Tibial nerve (tissue), 4 donors: Measurements from ENCODE around the gene KIF13A. TPM values are rescaled to one million over a fixed set of nuclear protein-coding genes. Genes with fewer than 3 reads are reported as not detected.

Experiments used
- DNase-seq, 2 donors: peaks; one replicate each; pipeline ENCODE4 v3.0.0-alpha.2; 2019; ENCODE audit warnings: low spot score in 2 of 2
- H3K27ac ChIP-seq, 4 donors: fragments of 200-600 bp; sonication (generic) in 3 of 4; one replicate each; pipeline ENCODE4 v1.5.1; 2017 to 2019; ENCODE audit warnings: mild to moderate bottlenecking in 1 of 4
- H3K27me3 ChIP-seq, 2 donors: fragments of 200-600 bp; sonication (generic) in 1 of 2; one replicate each; pipeline versions ENCODE4 v1.5.1 to v1.6.0; 2017 to 2019
- H3K36me3 ChIP-seq, 3 donors: fragments of 200-600 bp; sonication (generic); one replicate each; pipeline ENCODE4 v1.5.1; 2018 to 2019
- H3K4me1 ChIP-seq, 4 donors: fragments of 200-600 bp; sonication (generic) in 3 of 4; one replicate each; pipeline ENCODE4 v1.5.1; 2017 to 2019
- H3K4me3 ChIP-seq, 4 donors: fragments of 200-600 bp; sonication (generic) in 3 of 4; one replicate each; pipeline ENCODE4 v1.5.1; 2017 to 2019; ENCODE audit warnings: mild to moderate bottlenecking in 1 of 4, moderate library complexity in 1 of 4
- H3K9me3 ChIP-seq, 4 donors: fragments of 200-600 bp; sonication (generic) in 3 of 4; one replicate each; pipeline ENCODE4 v1.5.1; 2017 to 2019
- EP300 ChIP-seq, 2 donors: sonication (generic); formaldehyde crosslinking; IDR thresholded peaks; one replicate each; pipeline ENCODE4 v1.6.1; 2017; ENCODE audit warnings: antibody characterized with exemption in 2 of 2, mild to moderate bottlenecking in 1 of 2
- POLR2A ChIP-seq, 2 donors: fragments of 450-650 bp; IDR thresholded peaks; one replicate each; pipeline ENCODE4 v1.6.1; 2017; ENCODE audit warnings: antibody characterized with exemption in 2 of 2, mild to moderate bottlenecking in 2 of 2, moderate library complexity in 2 of 2
- whole genome bisulfite sequencing, 2 donors: methylation state at CpG; one replicate each; pipeline ENCODE4 v1.1.5; 2018; 5-methylcytosine and 5-hydroxymethylcytosine counted together
- total RNA-seq, 4 donors: library from RNA; depleted of rRNA; stranded (reverse); fragments of >200 nt; gene quantifications; one replicate each; pipeline ENCODE4 v1.1.0, GENCODE V29; 2016
- TF ChIP-seq, protein P1 (sequence below), 5 experiments: fragments of 200-600 bp in 3 of 5; fragments of 450-650 bp in 2 of 5; sonication (generic) in 3 of 5; IDR thresholded peaks; one replicate each; pipeline ENCODE4 v1.5.1; 2016 to 2019; ENCODE audit warnings: antibody characterized with exemption in 5 of 5, mild to moderate bottlenecking in 3 of 5, moderate library complexity in 2 of 5

KIF13A gene
- total RNA-seq, 4 donors from 2014 or later, result 31.8 to 71.9 (median 48.0) TPM

DNA sequence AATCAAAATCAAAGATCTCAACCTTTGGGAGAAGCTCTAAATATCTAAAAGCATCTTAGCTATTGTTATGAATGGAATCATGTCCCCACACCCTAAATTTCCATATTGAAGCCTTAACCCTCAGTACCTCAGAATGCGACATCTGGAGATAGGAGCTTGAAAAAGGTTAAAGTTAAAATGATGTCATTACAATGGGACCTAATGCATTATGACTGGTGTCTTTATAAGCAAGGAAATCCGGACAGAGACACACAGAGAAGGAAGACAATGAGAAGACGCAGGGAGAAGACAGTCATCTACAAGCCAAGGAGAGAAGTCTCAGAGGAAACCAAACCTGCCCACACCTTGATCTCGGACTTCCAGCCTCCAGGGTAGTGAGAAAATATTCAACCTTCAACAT lies 46.1 kb downstream of the KIF13A start:
- TF ChIP-seq POLR2A (IDR thresholded peaks at IDR 0.05) (no peak), EP300 (IDR thresholded peaks at IDR 0.05) (no peak)
- TF ChIP-seq, protein P1, sequence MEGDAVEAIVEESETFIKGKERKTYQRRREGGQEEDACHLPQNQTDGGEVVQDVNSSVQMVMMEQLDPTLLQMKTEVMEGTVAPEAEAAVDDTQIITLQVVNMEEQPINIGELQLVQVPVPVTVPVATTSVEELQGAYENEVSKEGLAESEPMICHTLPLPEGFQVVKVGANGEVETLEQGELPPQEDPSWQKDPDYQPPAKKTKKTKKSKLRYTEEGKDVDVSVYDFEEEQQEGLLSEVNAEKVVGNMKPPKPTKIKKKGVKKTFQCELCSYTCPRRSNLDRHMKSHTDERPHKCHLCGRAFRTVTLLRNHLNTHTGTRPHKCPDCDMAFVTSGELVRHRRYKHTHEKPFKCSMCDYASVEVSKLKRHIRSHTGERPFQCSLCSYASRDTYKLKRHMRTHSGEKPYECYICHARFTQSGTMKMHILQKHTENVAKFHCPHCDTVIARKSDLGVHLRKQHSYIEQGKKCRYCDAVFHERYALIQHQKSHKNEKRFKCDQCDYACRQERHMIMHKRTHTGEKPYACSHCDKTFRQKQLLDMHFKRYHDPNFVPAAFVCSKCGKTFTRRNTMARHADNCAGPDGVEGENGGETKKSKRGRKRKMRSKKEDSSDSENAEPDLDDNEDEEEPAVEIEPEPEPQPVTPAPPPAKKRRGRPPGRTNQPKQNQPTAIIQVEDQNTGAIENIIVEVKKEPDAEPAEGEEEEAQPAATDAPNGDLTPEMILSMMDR (IDR thresholded peaks at IDR 0.05), result no peak
- no peak overlapping the region for H3K27ac ChIP-seq
- H3K27me3 ChIP-seq, result no peaks in the 10 kb centered on the region
- H3K36me3 ChIP-seq, result peaks cover 0 to 4% (median 0%) of the 10 kb centered on the region in 3 donors
- peaks cover 0 to 20% (median 11%) of the 10 kb centered on the region in 4 donors for H3K4me1 ChIP-seq
- 93 to 98% methylated on average over 4 of the region's 4 CpGs for WGBS, 2 donors
- H3K4me3 ChIP-seq, result no peak overlapping the region
- H3K9me3 ChIP-seq, result no peaks in the 10 kb centered on the region
- no peak for DNase-seq

DNA sequence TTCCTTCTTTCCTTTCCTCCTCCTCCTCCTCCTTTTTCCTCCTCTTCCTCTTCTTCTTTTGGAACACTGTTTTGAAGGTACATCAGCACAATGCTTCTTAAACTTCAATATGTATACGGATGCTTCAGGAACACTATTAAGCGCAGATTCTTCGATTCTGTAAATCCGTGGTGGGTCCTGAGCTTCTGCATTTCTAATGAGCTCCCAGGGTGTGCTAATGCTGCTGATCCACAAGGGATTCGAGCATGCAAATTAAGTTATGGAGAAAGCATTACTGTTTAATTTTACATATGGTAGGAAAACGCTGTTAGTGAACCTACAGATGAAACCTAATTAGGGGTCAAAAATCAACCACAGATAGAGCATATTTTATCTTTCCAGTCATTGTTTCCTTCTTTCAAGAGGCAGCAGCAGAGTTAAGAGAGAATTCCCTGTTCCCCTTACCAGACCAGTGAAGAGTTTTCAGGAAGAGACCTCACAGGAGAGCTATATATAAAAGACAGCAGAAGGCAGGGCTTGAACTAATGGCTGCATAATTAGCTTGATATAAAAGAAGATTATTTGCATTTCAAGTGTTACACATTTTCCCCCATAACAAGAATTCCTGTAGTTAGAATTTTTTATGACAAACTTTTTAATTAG lies 47.2 kb downstream of the KIF13A start:
- no peak for DNase-seq
- WGBS, 2 donors, result 73 to 79% methylated on average over 6 of the region's 6 CpGs

DNA sequence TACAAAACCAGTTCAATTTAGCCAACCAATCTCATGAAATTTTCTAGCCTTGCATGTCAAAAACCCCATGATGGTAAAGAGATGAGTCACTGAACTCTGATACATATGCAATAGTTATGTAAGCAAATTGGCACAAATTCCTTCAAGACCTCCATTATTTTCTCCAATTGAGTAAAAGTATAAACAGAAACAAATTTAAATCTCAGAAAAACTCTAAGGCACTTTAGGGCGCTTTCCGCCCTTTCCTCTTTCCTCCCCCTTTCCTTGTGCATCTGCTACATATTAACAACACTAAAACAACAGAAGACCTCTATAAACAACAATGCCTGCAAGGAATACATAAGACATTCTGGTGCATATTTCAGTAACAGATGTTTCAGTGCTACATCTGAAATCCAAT lies 48.5 kb downstream of the KIF13A start:
- H3K9me3 ChIP-seq, result no peaks in the 10 kb centered on the region
- 86 to 92% methylated on average over 2 of the region's 2 CpGs for WGBS, 2 donors
- peaks cover 0 to 22% (median 11%) of the 10 kb centered on the region in 4 donors for H3K4me1 ChIP-seq
- no peak for DNase-seq
- peaks cover 0 to 4% (median 0%) of the 10 kb centered on the region in 3 donors for H3K36me3 ChIP-seq
- TF ChIP-seq, protein P1 (IDR thresholded peaks at IDR 0.05), result no peak
- TF ChIP-seq EP300 (IDR thresholded peaks at IDR 0.05) (no peak), POLR2A (IDR thresholded peaks at IDR 0.05) (no peak)
- no peaks in the 10 kb centered on the region for H3K27me3 ChIP-seq
- H3K4me3 ChIP-seq, result no peak overlapping the region
- no peak overlapping the region for H3K27ac ChIP-seq

More for the DNA sequence above, 47.2 kb downstream of the KIF13A start:
- Histone ChIP-seq H3K27ac (no peak overlapping the region), H3K9me3 (no peaks in the 10 kb centered on the region), H3K27me3 (no peaks in the 10 kb centered on the region), H3K36me3 (peaks cover 0 to 4% (median 0%) of the 10 kb centered on the region in 3 donors), H3K4me1 (peaks cover 0 to 29% (median 11%) of the 10 kb centered on the region in 4 donors), H3K4me3 (no peak overlapping the region)
- TF ChIP-seq, protein P1 (IDR thresholded peaks at IDR 0.05), result no peak
- no peak for TF ChIP-seq POLR2A (IDR thresholded peaks at IDR 0.05)
- no peak for TF ChIP-seq EP300 (IDR thresholded peaks at IDR 0.05)

DNA sequence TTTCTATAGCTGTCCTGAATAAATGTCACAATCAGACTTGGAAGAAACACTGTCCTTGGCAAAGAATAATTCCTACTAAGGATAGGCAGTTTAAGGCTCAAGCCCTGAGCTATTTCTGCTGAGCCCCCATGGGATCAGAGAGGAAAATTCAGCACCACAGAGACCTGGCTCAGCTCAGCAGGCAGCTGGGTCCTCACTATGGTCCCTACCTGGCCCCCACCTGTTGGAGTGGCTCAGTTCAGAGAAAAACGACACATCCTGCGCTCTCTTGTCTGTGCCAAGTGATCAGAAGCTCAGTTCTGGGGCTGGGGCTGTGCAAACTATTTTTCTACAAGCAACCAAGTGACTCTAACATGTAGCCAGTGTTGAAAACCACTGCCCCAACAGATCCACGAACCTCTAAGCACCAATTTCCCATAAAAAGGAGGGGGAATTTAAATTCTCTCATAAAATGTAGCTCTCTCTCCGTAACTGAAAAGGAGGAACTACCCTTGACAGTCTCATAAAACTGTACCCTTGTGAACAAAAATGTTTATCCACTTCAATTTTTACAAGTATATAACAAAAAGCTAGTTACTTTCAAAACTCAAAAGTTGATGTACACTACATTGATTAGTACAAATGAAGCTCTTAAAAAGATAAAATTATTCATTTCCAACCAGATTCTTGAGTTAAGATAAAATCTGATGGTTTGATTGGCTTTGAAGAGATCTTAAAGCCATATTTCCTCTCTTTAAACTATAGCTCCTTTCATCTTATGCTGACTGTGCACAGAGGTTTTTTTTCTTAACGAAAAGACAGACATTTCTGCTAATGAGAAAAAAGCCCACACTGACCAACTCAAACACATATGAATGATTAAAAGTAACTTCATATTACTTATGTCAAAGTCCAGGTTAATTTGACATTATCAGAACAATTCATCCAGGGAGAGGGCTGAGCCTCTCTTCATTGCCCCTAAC lies 52.0 kb downstream of the KIF13A start:
- TF ChIP-seq POLR2A (IDR thresholded peaks at IDR 0.05) (no peak), EP300 (IDR thresholded peaks at IDR 0.05) (no peak)
- TF ChIP-seq, protein P1 (IDR thresholded peaks at IDR 0.05), result no peak
- no peak overlapping the region for H3K4me3 ChIP-seq
- DNase-seq, result no peak
- peak overlapping the region in 2 of 4 donors; percentile 39 to 52 for H3K27ac ChIP-seq
- WGBS, 2 donors, result 49 to 59% methylated on average over 5 of the region's 5 CpGs
- H3K4me1 ChIP-seq, result peaks cover 0 to 55% (median 34%) of the 10 kb centered on the region in 4 donors
- H3K9me3 ChIP-seq, result no peaks in the 10 kb centered on the region
- H3K36me3 ChIP-seq, result peaks cover 0 to 4% (median 0%) of the 10 kb centered on the region in 3 donors
- no peaks in the 10 kb centered on the region for H3K27me3 ChIP-seq
